NB4 (cell line): Measurements from ENCODE around the gene ANKRD6.

ENCODE experiments used
- MYC ChIP-seq: IDR thresholded peaks from 2 replicates; pipeline ENCODE4 v1.6.1; 2011; ENCODE audit warnings: low read depth, low read length
- POLR2A ChIP-seq: IDR thresholded peaks from 2 replicates; pipeline ENCODE4 v1.6.1; 2011; ENCODE audit warnings: mild to moderate bottlenecking; ENCODE audit not compliant: insufficient read length; ENCODE audit errors: extremely low read depth
- TF ChIP-seq, protein P1 (sequence below): IDR thresholded peaks from one replicate; pipeline ENCODE4 v1.5.1; 2012; ENCODE audit warnings: low read depth, low read length
- TF ChIP-seq, protein P2 (sequence below): IDR thresholded peaks from 2 replicates; pipeline ENCODE4 v1.6.1; 2011; ENCODE audit warnings: low read depth, low read length

DNA sequence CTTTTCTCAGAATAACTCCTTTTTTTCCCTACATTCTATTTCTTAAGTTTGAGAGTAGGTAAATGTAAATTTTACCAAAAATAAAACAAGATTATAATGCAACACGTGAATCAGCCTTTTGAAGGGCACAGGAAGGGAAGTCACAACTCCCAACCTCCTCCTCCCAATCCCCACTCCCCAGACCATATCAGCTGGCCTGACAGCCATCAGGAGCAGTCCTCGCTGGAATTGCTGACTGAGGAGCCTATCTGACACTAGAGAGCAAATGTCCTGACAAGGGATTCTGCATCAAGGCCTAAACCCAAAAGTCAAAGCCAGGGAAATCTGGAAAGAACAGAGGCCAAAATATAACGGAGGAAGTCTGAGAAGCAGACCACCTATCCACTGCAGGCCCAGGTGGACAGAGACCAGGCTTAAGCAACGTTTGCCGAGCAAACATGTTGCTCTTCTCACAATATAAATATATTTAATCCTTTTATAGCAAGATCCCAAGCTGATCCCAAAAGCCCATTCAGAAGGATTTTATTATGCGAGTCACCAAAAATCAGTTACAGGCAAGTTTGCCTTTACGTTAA is 23.4 kb upstream of the ANKRD6 start:
- TF ChIP-seq POLR2A (no peak), MYC (no peak)
- TF ChIP-seq, protein P1, sequence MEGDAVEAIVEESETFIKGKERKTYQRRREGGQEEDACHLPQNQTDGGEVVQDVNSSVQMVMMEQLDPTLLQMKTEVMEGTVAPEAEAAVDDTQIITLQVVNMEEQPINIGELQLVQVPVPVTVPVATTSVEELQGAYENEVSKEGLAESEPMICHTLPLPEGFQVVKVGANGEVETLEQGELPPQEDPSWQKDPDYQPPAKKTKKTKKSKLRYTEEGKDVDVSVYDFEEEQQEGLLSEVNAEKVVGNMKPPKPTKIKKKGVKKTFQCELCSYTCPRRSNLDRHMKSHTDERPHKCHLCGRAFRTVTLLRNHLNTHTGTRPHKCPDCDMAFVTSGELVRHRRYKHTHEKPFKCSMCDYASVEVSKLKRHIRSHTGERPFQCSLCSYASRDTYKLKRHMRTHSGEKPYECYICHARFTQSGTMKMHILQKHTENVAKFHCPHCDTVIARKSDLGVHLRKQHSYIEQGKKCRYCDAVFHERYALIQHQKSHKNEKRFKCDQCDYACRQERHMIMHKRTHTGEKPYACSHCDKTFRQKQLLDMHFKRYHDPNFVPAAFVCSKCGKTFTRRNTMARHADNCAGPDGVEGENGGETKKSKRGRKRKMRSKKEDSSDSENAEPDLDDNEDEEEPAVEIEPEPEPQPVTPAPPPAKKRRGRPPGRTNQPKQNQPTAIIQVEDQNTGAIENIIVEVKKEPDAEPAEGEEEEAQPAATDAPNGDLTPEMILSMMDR, result no peak
- TF ChIP-seq, protein P2, sequence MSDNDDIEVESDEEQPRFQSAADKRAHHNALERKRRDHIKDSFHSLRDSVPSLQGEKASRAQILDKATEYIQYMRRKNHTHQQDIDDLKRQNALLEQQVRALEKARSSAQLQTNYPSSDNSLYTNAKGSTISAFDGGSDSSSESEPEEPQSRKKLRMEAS, result no peak
